OCI-LY3 (cell line): ENCODE data around the gene ATL1.

Experiments used
- EZH2phosphoT487 ChIP-seq: fragments of 200-600 bp; shearing (Covaris generic); IDR thresholded peaks from 2 replicates; pipeline ENCODE4 v1.6.1; 2018; ENCODE audit warnings: antibody characterized with exemption, mixed run types, low read depth
- TF ChIP-seq, protein P1 (sequence below): fragments of 200-600, 300-600 bp; sonication (generic); IDR thresholded peaks from 2 replicates; pipeline ENCODE4 v1.5.1; 2014; ENCODE audit warnings: antibody characterized with exemption, low read length, low read depth

DNA sequence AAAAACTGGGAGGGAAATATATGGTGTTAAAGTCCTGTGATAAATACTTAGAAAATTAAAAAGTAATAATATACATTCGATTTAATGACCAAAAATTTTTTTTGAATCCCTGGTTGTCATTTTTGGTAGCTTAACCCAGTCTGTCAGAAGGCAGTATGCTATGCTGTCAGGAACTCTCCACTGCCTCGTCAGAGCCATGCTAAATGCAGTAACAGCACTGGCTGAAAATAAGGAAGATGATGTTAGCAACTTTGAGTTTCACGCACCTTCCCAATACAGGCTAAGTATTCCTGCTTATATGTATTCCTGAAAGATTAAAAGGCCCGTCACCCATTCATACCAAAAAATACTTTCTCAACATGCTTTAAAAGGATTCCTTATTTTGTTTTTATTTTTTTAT, 74.0 kb downstream of the ATL1 start:
- TF ChIP-seq, protein P1, sequence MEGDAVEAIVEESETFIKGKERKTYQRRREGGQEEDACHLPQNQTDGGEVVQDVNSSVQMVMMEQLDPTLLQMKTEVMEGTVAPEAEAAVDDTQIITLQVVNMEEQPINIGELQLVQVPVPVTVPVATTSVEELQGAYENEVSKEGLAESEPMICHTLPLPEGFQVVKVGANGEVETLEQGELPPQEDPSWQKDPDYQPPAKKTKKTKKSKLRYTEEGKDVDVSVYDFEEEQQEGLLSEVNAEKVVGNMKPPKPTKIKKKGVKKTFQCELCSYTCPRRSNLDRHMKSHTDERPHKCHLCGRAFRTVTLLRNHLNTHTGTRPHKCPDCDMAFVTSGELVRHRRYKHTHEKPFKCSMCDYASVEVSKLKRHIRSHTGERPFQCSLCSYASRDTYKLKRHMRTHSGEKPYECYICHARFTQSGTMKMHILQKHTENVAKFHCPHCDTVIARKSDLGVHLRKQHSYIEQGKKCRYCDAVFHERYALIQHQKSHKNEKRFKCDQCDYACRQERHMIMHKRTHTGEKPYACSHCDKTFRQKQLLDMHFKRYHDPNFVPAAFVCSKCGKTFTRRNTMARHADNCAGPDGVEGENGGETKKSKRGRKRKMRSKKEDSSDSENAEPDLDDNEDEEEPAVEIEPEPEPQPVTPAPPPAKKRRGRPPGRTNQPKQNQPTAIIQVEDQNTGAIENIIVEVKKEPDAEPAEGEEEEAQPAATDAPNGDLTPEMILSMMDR = no peak
- TF ChIP-seq EZH2phosphoT487 = no peak
